SK-N-MC (cell line): ENCODE measurements around the gene FASTKD2.

ENCODE experiments used
- EZH2 ChIP-seq: fragments of 200-600 bp; sonication (generic); IDR thresholded peaks from one replicate; pipeline ENCODE4 v1.6.1; 2017; ENCODE audit warnings: antibody characterized with exemption
- POLR2AphosphoS5 ChIP-seq: IDR thresholded peaks from 2 replicates; pipeline ENCODE4 v1.6.1; 2012; ENCODE audit warnings: mild to moderate bottlenecking, low read depth, low read length, borderline replicate concordance

- no peak for TF ChIP-seq POLR2AphosphoS5
- TF ChIP-seq EZH2: no peak
Measured at GRCh38 chr2:206774871-206775270, 9.5 kb downstream of the FASTKD2 start.
